ENCODE measurements around the gene CRISPLD2. TPM values are rescaled to one million over a fixed set of nuclear protein-coding genes. Genes with fewer than 3 reads are reported as not detected.

The CRISPLD2 gene
- total RNA-seq, 2 experiments from 2014 or later, result 2.0 to 2.6 TPM

GRCh38 chr16:84815462-84815861 lies 4.3 kb upstream of the CRISPLD2 start:
- POLR2A ChIA-PET, result no interaction called here
- H3K9me3 Mint-ChIP-seq, result no peaks in the 10 kb centered on the region
- no peak overlapping the region for H3K27ac ChIP-seq (ENCODE audit: low read depth in 1 of 2, low read length in 2 of 2)

GRCh38 chr16:84816023-84816422 lies 3.8 kb upstream of the CRISPLD2 start:
- Histone ChIP-seq H3K27ac (ENCODE audit: low read depth in 1 of 2, low read length in 2 of 2) (no peak overlapping the region), H3K27me3 (ENCODE audit: control insufficient read depth in 1 of 2, insufficient read depth in 2 of 2, low read length in 2 of 2) (no peaks in the 10 kb centered on the region), H3K4me1 (ENCODE audit: insufficient read depth, low read length) (peaks cover 23% of the 10 kb centered on the region), H3K36me3 (ENCODE audit: insufficient read depth, low read length) (no peaks in the 10 kb centered on the region), H3K4me3 (ENCODE audit: low read length) (no peak overlapping the region), H3K9me3 (ENCODE audit: control insufficient read depth in 1 of 2, insufficient read depth in 1 of 2, low read length in 2 of 2) (peaks cover 0 to 4% of the 10 kb centered on the region in 2 experiments)
- no peak for DNase-seq
- no peak for TF ChIP-seq CTCF (IDR thresholded peaks at IDR 0.05)
- POLR2A ChIA-PET, result no interaction called here
- H3K4me1 Mint-ChIP-seq (ENCODE audit: low read depth), result peaks cover 17% of the 10 kb centered on the region
- no peak overlapping the region for H3K27ac Mint-ChIP-seq
- no peaks in the 10 kb centered on the region for H3K27me3 Mint-ChIP-seq
- H3K9me3 Mint-ChIP-seq, result no peaks in the 10 kb centered on the region
- intact Hi-C loops (cut with DNase I, micrococcal nuclease), result no loop called here
- CTCF ChIA-PET, result no interaction called here
- H3K36me3 Mint-ChIP-seq (ENCODE audit: low read depth), result no peaks in the 10 kb centered on the region
- ATAC-seq (ENCODE audit: poor library complexity), result no peak
- no peak overlapping the region for H3K4me3 Mint-ChIP-seq

More at GRCh38 chr16:84815462-84815861, 4.3 kb upstream of the CRISPLD2 start:
- Histone ChIP-seq H3K9me3 (ENCODE audit: control insufficient read depth in 1 of 2, insufficient read depth in 1 of 2, low read length in 2 of 2) (peaks cover 0 to 4% of the 10 kb centered on the region in 2 experiments), H3K4me1 (ENCODE audit: insufficient read depth, low read length) (peaks cover 23% of the 10 kb centered on the region), H3K36me3 (ENCODE audit: insufficient read depth, low read length) (no peaks in the 10 kb centered on the region), H3K4me3 (ENCODE audit: low read length) (no peak overlapping the region), H3K27me3 (ENCODE audit: control insufficient read depth in 1 of 2, insufficient read depth in 2 of 2, low read length in 2 of 2) (no peaks in the 10 kb centered on the region)
- H3K36me3 Mint-ChIP-seq (ENCODE audit: low read depth), result no peaks in the 10 kb centered on the region
- H3K27ac Mint-ChIP-seq, result no peak overlapping the region
- no peak for DNase-seq
- no peak for ATAC-seq (ENCODE audit: poor library complexity)
- CTCF ChIA-PET, result no interaction called here
- H3K4me1 Mint-ChIP-seq (ENCODE audit: low read depth), result peaks cover 17% of the 10 kb centered on the region
- no peak overlapping the region for H3K4me3 Mint-ChIP-seq
- H3K27me3 Mint-ChIP-seq, result no peaks in the 10 kb centered on the region
- TF ChIP-seq CTCF (IDR thresholded peaks at IDR 0.05), result no peak
- intact Hi-C loops (cut with DNase I, micrococcal nuclease), result no loop called here

GRCh38 chr16:84816485-84816884 lies 3.3 kb upstream of the CRISPLD2 start:
- Histone ChIP-seq H3K27me3 (ENCODE audit: control insufficient read depth in 1 of 2, insufficient read depth in 2 of 2, low read length in 2 of 2) (no peaks in the 10 kb centered on the region), H3K4me3 (ENCODE audit: low read length) (no peak overlapping the region), H3K4me1 (ENCODE audit: insufficient read depth, low read length) (peaks cover 23% of the 10 kb centered on the region), H3K36me3 (ENCODE audit: insufficient read depth, low read length) (no peaks in the 10 kb centered on the region), H3K9me3 (ENCODE audit: control insufficient read depth in 1 of 2, insufficient read depth in 1 of 2, low read length in 2 of 2) (peaks cover 0 to 4% of the 10 kb centered on the region in 2 experiments), H3K27ac (ENCODE audit: low read depth in 1 of 2, low read length in 2 of 2) (no peak overlapping the region)
- TF ChIP-seq CTCF (IDR thresholded peaks at IDR 0.05), result no peak
- Mint-ChIP-seq H3K4me3 (no peak overlapping the region), H3K4me1 (ENCODE audit: low read depth) (peaks cover 15% of the 10 kb centered on the region), H3K9me3 (no peaks in the 10 kb centered on the region), H3K27ac (no peak overlapping the region), H3K36me3 (ENCODE audit: low read depth) (no peaks in the 10 kb centered on the region), H3K27me3 (peaks cover 2% of the 10 kb centered on the region)
- no peak for ATAC-seq (ENCODE audit: poor library complexity)
- intact Hi-C loops (cut with DNase I, micrococcal nuclease), result no loop called here
- DNase-seq, result no peak
- ChIA-PET CTCF (no interaction called here), POLR2A (no interaction called here)
